Effector CD4-positive, alpha-beta T cell (primary cell): ENCODE measurements around the gene CHCHD1.
"Not testable (repeated sequence)": the region's sequence is repeated elsewhere in the genome, so short reads cannot be mapped to it uniquely, and the experiment has no call there.

Source experiments
- DNase-seq: peaks from one replicate; pipeline ENCODE4 v3.0.0-alpha.2; 2020

CHCHD1 gene

GRCh38 chr10:73795491-73795890, 13.6 kb downstream of the CHCHD1 start:
- not testable (repeated sequence) for DNase-seq

DNA sequence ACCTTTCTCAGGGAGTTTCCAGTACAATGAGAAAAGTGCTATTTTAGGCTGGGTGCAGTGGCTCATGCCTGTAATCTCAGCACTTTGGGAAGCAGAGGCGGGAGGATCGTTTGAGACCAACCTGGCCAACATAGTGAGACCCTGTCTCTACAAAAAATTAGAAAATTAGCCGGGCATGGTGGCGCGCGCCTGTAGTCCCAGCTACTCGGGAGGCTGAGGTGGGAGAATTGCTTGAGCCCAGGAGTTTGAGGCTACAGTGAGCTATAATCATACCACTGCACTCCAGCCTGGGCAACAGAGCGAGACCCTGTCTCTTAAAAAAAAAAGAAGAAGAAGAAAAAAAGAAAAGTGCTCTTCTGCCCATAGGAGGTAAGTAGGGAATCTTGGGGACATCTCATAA, 14.2 kb downstream of the CHCHD1 start:
- not testable (repeated sequence) for DNase-seq

GRCh38 chr10:73796766-73797165, 14.9 kb downstream of the CHCHD1 start:
- DNase-seq = no peak

DNA sequence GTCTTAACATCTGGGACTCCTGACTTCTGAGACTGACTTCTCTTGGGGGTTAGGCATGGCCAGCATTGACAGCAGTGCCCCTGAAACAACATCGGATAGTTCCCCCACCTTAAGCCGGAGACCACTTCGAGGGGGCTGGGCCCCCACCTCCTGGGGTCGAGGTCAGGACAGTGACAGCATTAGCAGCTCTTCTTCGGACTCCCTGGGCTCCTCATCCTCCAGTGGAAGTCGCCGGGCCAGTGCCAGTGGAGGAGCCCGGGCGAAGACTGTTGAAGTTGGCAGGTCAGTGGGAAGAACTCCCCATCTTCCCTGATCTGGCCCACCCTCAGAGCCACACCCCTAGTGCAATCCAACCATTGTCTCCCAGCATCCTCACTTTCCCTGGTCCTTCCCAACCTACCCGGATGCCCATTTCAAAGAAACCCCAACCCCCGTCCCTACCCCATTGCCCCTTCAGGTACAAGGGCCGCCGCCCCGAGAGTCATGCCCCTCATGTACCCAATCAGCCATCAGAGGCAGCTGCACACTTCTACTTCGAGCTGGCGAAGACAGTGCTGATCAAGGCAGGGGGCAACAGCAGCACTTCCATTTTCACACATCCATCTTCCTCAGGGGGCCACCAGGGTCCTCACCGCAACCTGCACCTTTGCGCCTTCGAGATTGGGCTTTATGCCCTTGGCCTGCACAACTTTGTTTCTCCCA, 15.6 kb downstream of the CHCHD1 start:
- no peak for DNase-seq

DNA sequence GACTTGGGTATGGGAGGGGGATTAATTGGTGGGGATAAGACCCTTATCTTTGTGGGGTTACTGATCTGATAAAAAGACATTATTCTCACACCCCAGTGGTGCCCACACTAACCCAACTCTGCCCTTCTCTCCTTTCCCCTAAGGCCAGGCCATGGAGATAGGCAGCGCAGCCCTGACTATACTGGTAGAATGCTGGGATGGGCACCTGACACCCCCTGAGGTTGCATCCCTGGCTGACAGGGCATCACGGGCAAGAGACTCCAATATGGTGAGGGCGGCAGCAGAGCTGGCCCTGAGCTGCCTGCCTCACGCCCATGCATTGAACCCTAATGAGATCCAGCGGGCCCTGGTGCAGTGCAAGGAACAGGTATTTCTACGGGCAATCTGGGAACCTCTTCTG, 16.2 kb downstream of the CHCHD1 start:
- no peak for DNase-seq

DNA sequence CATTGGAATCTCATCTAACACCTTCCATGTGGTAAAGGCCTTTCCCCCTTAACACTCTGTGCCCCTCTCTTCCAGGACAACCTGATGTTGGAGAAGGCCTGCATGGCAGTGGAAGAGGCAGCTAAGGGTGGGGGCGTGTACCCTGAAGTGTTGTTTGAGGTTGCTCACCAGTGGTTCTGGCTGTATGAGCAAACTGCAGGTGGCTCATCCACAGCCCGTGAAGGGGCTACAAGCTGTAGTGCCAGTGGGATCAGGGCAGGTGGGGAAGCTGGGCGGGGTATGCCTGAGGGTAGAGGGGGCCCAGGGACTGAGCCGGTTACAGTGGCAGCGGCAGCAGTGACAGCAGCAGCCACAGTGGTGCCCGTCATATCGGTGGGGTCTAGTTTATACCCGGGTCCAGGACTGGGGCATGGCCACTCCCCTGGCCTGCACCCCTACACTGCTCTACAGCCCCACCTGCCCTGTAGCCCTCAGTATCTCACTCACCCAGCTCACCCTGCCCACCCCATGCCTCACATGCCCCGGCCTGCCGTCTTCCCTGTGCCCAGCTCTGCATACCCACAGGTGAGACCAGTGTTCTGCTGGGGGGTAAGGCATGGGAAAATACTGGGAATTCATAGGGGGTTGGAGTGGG, 17.2 kb downstream of the CHCHD1 start:
- no peak for DNase-seq

- no peak for DNase-seq
Observed at GRCh38 chr10:73799899-73800559, 18.2 kb downstream of the CHCHD1 start.

DNA sequence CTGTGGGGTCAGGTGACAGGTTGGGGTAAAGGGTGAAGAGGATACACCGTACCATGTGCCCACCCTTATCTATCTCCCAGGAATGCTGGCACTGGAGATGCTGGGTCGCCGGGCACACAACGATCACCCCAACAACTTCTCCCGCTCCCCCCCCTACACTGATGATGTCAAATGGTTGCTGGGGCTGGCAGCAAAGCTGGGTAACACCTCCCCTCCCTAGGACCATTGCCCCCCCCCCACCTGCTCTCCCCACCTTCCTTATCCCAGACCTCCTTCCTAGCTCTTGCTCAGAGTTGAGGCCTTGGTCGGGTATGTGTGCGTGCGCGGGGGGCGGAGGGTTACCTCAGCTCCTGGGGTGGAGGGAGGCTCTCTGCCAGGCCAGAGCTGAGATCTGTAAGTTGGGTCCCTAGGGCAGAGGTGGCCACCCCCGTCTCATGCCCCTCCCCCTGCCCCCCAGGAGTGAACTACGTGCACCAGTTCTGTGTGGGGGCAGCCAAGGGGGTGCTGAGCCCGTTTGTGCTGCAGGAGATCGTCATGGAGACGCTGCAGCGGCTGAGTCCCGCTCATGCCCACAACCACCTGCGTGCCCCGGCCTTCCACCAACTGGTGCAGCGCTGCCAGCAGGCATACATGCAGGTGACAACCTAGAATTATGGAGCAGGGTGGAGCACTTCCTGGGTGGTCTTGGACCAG, 18.9 kb downstream of the CHCHD1 start:
- DNase-seq = no peak

DNA sequence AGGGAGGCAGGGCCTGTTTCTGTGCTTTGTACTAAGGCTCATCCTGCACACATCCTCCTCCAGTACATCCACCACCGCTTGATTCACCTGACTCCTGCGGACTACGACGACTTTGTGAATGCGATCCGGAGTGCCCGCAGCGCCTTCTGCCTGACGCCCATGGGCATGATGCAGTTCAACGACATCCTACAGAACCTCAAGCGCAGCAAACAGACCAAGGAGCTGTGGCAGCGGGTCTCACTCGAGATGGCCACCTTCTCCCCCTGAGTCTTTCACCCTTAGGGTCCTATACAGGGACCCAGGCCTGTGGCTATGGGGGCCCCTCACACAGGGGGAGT, 19.4 kb downstream of the CHCHD1 start:
- DNase-seq = no peak

DNA sequence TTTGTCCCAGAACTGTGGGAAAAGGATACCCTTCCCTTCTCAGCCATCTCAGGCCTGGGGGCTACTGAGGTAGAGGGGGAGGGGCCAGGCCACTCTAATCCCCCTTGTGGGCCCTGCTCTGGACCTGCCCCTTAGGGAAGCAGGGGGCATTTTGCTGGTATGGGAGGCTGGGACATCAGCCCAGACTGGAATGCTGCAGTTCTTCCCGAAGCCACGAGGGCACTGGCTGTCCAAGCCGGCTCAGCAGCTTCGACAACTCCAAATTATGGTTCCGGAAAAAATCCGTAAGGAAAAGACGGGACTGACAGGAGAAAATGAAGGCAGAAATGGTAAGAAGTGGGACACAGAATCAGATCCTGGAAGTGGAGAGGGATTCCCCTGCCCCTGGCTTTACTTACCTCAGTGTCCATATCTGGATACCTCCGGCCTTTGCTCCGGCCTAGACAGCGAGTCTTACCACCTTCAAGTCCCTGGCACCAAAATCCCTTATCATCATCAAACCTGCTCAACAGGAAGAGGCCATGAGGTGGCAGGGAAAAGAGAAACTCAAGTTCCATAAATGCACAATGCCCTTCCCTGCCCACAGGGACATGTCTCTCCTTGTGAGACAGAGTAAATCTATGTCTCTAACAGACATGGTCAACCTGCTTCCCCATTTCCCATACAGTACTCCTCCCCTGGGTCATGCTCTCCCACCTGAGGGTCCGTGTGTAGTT, 20.6 kb downstream of the CHCHD1 start:
- DNase-seq = no peak

DNA sequence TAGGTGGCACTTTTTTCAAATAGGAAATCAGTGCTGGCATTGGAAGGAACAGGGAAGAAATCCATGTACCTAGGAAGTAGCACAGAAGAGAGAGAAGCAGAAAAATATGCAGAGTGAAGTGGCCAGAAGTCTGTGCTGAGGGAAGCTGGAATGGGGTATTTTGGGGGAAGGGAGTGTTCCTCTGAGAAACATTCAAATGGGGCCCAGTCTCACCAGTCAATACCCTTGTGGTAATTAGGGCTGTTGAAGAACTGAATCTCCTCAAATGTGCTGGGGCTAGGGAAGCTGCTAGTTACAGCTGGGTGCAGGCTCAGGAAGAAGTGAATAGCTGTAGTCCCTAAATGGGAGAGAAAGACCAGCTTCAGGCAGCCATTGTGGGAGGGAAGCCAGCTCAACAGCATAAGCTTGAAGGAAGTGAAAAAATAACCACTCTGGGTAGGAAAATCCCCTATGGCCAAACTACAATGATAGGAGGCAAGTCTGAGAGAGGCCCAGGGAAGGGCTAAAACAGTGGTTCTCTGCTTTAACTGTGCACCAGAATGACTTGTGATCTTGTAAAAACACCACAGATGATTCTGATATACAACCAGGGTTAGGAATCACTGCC, 21.9 kb downstream of the CHCHD1 start:
- no peak for DNase-seq

- DNase-seq = no peak
Observed at GRCh38 chr10:73806176-73806950, 24.5 kb downstream of the CHCHD1 start.

GRCh38 chr10:73807471-73807870, 25.6 kb downstream of the CHCHD1 start:
- DNase-seq = no peak

- DNase-seq = no peak
Observed at GRCh38 chr10:73808021-73808815, 26.4 kb downstream of the CHCHD1 start.

DNA sequence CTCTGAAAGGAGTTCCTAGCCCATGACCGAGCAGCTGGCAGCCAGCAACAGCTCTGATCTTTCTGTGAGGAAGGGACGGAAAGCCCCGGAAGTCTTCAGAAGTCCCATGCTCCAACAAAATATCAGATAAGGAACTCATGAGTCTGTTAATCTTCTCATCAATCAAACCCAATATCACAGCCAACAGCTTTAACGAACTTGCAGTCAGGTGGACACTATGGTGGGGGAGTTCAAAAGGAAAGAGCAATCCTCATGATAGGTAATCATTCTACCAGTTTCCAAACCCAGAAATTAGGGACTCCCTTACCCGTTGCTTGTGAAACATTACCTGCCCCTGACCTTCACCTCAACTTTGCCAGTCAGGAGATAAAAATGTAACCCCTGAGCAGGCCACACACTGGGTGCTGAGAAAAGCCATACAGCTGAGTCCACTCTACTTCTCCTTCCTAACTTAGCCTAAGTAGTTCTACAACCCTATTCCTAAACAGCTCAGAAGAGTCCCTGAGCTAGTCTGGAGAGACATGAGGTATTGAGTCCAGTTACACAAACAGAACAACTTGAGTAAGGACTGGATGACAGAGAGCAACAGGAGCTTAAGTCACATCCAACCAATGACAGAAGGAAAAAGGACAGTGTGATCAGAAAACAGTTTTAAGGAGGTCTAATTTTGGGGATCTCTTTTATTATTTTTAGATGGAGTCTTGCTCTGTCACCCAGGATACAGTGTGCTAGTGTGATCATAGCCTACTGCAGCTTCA, 27.4 kb downstream of the CHCHD1 start:
- DNase-seq = no peak

GRCh38 chr10:73810358-73810734, 28.5 kb downstream of the CHCHD1 start:
- no peak for DNase-seq

GRCh38 chr10:73810735-73811465, 29.1 kb downstream of the CHCHD1 start:
- DNase-seq = peak; percentile 46

DNA sequence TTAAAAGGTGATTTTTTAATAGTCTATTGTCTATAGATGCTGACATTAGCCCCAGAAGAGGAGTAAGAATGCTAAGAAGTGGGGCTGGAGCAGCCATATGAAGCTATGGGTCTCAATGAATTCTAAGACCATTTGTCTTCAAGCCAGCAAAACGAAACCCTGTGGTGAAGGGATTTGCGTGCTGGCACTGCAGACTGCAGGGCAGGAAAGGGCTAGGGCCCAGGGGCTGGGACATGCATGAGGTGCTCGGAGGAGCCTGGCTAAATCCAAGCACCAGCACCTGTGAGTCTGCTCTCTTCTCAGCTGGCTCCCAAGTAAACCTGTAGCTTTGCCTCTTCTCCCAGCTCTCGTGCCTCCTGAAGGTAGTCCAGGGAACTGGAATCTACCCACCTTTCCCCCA, 30.8 kb downstream of the CHCHD1 start:
- DNase-seq = no peak

DNA sequence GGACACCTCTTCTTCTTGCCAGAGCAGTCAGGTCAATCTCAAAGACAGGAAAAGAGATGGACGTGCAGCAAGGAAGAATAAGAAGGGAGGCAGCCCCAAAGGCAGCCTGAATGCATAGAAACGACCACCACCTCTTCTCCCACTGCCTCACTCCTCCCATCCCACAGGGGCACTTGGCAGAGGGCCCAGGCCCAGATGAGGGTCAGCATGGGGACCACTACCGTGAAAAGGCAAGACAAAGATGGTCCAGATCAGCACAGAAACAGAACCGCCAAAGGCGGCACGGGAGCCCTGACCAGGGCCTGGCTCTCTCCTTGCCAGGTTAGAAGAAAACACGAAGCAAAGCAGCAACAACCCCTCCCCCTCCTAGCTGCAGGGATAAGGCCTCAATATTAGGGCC, 31.5 kb downstream of the CHCHD1 start:
- DNase-seq = no peak
